GM13976 (cell line): Measurements from ENCODE around the gene ZNF165.

Source experiments
- DNase-seq: peaks from one replicate; pipeline ENCODE4 v3.0.0; 2012; ENCODE audit warnings: low spot score
- CTCF ChIP-seq: IDR thresholded peaks from 2 replicates; pipeline ENCODE4 v1.5.1; 2012; ENCODE audit warnings: borderline replicate concordance, mild to moderate bottlenecking; ENCODE audit not compliant: insufficient read depth; ENCODE audit errors: extremely low read depth, missing control alignments, control extremely low read depth
- in situ Hi-C: fragments of 300-500 bp; cut with MboI; formaldehyde crosslinking; loops from one replicate; pipeline ENCODE4 v1.12.0; 2022; ENCODE audit warnings: low sequenced_read_pairs, mixed read lengths, inconsistent platforms; ENCODE audit not compliant: unreplicated experiment

ZNF165 gene

DNA sequence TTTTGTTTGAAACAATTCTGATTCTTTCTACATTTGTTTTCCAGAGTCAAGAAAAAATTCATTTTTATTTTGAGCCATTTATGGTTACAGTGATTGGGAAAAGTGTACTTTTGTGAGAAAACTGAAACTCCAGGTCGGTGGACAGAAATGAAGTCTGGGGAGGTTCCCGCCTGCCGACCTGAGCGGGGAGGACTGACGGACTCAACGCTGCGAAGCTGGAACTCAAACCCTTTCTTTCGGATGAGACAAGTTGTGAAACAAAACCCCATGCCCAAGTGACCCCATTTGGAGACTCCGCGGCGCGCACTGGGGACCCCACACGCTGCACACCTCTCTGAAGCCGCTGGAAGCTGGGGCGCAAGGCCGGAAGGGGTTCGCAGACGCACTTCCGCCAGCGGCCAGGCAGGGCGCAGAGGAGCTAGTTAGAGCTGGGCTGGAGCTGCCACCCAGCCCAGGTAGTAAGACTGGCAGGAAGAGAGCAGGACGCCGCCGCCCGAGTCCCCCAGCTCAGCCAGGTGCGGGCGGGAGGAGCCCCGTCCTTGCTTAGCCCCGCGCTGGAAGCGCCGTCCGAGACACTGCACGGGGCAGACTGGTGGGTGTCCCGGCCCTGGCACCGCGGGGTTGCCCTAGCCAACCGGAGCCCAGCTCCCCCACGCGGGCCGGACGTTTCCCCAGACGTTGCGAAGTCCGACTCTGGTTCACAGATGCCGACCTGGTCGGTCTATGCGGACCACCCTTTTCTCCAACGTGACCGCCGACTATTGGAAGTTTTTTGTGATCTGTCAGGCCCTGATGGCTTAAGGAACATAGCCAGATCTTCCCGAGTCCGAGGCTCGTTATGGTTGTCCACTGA, 24.2 kb downstream of the ZNF165 start:
- peak; percentile 56 for TF ChIP-seq CTCF
- in situ Hi-C loops = no loop called here
- DNase-seq = peak; percentile 93

DNA sequence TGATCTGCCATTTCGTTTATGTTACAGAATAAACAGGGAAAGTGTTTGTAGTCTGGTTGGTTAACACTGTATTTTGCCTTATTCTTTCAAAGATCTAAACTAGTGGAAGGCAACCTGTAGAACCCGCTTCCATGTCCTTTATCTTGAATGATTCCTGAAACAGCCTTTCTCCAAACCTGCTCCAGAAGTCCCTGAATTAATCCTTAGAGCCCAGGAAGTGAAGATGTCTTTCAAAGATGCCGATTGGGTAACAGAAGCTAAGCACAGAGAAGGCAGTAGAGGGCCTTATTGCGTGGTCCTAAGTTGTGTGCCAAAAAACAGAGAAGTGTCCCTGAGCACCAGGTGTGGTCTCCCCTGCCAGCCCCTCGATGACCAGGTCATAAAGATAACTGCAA, 24.9 kb downstream of the ZNF165 start:
- in situ Hi-C loops = no loop called here
- TF ChIP-seq CTCF = peak; percentile 12
- DNase-seq = peak; percentile 32

DNA sequence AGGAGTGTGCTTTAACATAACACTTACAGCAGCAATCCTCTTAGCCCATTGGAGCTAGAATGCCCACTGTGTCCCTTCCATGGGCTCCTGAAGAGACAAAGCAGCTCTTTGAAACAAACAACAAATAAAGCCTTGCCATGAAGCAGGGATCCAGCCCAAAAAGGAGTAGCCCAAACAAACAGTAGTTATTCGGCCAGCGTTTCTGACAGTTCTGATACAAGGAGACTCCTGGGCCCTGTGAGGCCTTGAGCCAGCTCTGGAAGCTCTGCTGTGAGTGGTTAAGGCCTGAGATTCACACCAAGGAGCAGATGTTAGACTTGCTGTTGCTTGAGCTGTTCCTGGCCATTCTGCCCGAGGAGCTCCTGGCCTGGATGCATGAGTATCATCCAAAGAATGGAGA, 27.1 kb downstream of the ZNF165 start:
- TF ChIP-seq CTCF = no peak
- in situ Hi-C loops = no loop called here

GRCh38 chr6:28111964-28112363, 31.6 kb downstream of the ZNF165 start:
- TF ChIP-seq CTCF = no peak
- DNase-seq = no peak
- in situ Hi-C loops = no loop called here

More for the DNA sequence above, 27.1 kb downstream of the ZNF165 start:
- DNase-seq = no peak

- in situ Hi-C loops = no loop called here
- no peak for TF ChIP-seq CTCF
- DNase-seq = no peak
These were observed 35.4 kb downstream of the ZNF165 start for GRCh38 chr6:28115799-28116198.

- no peak for DNase-seq
- TF ChIP-seq CTCF = no peak
- in situ Hi-C loops = no loop called here
These were observed 37.1 kb downstream of the ZNF165 start for GRCh38 chr6:28117386-28118050.
